ENCODE data around the gene TBCA.
A peak's percentile ranks its signal among the peaks of the same experiment; 100 is the strongest.

Gene TBCA

GRCh38 chr5:77662635-77663034 is 113.5 kb downstream of the TBCA start:
- no peaks in the 10 kb centered on the region for H3K9me3 ChIP-seq (ENCODE audit: control insufficient read depth, insufficient read depth, low read length)
- no peak overlapping the region for H3K4me3 ChIP-seq (ENCODE audit: low read depth, low read length)
- H3K27me3 ChIP-seq (ENCODE audit: control insufficient read depth, insufficient read depth, low read length): peaks cover 3% of the 10 kb centered on the region; the same call in 1 of the 2 replicates
- H3K27ac ChIP-seq (ENCODE audit: low read depth, low read length): no peak overlapping the region
- H3K36me3 ChIP-seq (ENCODE audit: control insufficient read depth, insufficient read depth, low read length): no peaks in the 10 kb centered on the region
- H3K9ac ChIP-seq (ENCODE audit: low read depth, low read length): no peak overlapping the region
- no peaks in the 10 kb centered on the region for H3K4me1 ChIP-seq (ENCODE audit: control insufficient read depth, insufficient read depth, low read length)

- H3K4me3 ChIP-seq (ENCODE audit: low read depth, low read length): no peak overlapping the region
- no peaks in the 10 kb centered on the region for H3K9me3 ChIP-seq (ENCODE audit: control insufficient read depth, insufficient read depth, low read length)
- no peak overlapping the region for H3K27ac ChIP-seq (ENCODE audit: low read depth, low read length)
- H3K9ac ChIP-seq (ENCODE audit: low read depth, low read length): no peak overlapping the region
- H3K36me3 ChIP-seq (ENCODE audit: control insufficient read depth, insufficient read depth, low read length): no peaks in the 10 kb centered on the region
- peaks cover 10% of the 10 kb centered on the region; the same call in 1 of the 2 replicates for H3K27me3 ChIP-seq (ENCODE audit: control insufficient read depth, insufficient read depth, low read length)
- no peaks in the 10 kb centered on the region for H3K4me1 ChIP-seq (ENCODE audit: control insufficient read depth, insufficient read depth, low read length)
These were observed 117.5 kb downstream of the TBCA start for GRCh38 chr5:77658662-77659061.

GRCh38 chr5:77651343-77651742 is 124.8 kb downstream of the TBCA start:
- Histone ChIP-seq H3K27me3 (ENCODE audit: control insufficient read depth, insufficient read depth, low read length) (peaks cover 70% of the 10 kb centered on the region), H3K4me1 (ENCODE audit: control insufficient read depth, insufficient read depth, low read length) (no peaks in the 10 kb centered on the region), H3K27ac (ENCODE audit: low read depth, low read length) (no peak overlapping the region), H3K36me3 (ENCODE audit: control insufficient read depth, insufficient read depth, low read length) (no peaks in the 10 kb centered on the region), H3K9me3 (ENCODE audit: control insufficient read depth, insufficient read depth, low read length) (no peaks in the 10 kb centered on the region), H3K4me3 (ENCODE audit: low read depth, low read length) (no peak overlapping the region), H3K9ac (ENCODE audit: low read depth, low read length) (no peak overlapping the region)

GRCh38 chr5:77650686-77651085 is 125.5 kb downstream of the TBCA start:
- Histone ChIP-seq H3K4me1 (ENCODE audit: control insufficient read depth, insufficient read depth, low read length) (no peaks in the 10 kb centered on the region), H3K36me3 (ENCODE audit: control insufficient read depth, insufficient read depth, low read length) (no peaks in the 10 kb centered on the region), H3K4me3 (ENCODE audit: low read depth, low read length) (no peak overlapping the region), H3K9ac (ENCODE audit: low read depth, low read length) (no peak overlapping the region), H3K9me3 (ENCODE audit: control insufficient read depth, insufficient read depth, low read length) (no peaks in the 10 kb centered on the region), H3K27me3 (ENCODE audit: control insufficient read depth, insufficient read depth, low read length) (peaks cover 77% of the 10 kb centered on the region), H3K27ac (ENCODE audit: low read depth, low read length) (no peak overlapping the region)

- no peak overlapping the region for H3K4me3 ChIP-seq (ENCODE audit: low read depth, low read length)
- H3K27me3 ChIP-seq (ENCODE audit: control insufficient read depth, insufficient read depth, low read length): peaks cover 86% of the 10 kb centered on the region
- H3K9ac ChIP-seq (ENCODE audit: low read depth, low read length): no peak overlapping the region
- H3K9me3 ChIP-seq (ENCODE audit: control insufficient read depth, insufficient read depth, low read length): no peaks in the 10 kb centered on the region
- H3K36me3 ChIP-seq (ENCODE audit: control insufficient read depth, insufficient read depth, low read length): no peaks in the 10 kb centered on the region
- no peaks in the 10 kb centered on the region for H3K4me1 ChIP-seq (ENCODE audit: control insufficient read depth, insufficient read depth, low read length)
- no peak overlapping the region for H3K27ac ChIP-seq (ENCODE audit: low read depth, low read length)
These were observed 126.4 kb downstream of the TBCA start for GRCh38 chr5:77649776-77650175.

- Histone ChIP-seq H3K4me1 (ENCODE audit: control insufficient read depth, insufficient read depth, low read length) (peaks cover 8% of the 10 kb centered on the region), H3K27ac (ENCODE audit: low read depth, low read length) (no peak overlapping the region), H3K36me3 (ENCODE audit: control insufficient read depth, insufficient read depth, low read length) (no peaks in the 10 kb centered on the region), H3K4me3 (ENCODE audit: low read depth, low read length) (peak overlapping the region; percentile 37; the same call in 1 of the 2 replicates), H3K27me3 (ENCODE audit: control insufficient read depth, insufficient read depth, low read length) (peaks cover 99% of the 10 kb centered on the region), H3K9ac (ENCODE audit: low read depth, low read length) (no peak overlapping the region), H3K9me3 (ENCODE audit: control insufficient read depth, insufficient read depth, low read length) (no peaks in the 10 kb centered on the region)
These were observed 130.0 kb downstream of the TBCA start for GRCh38 chr5:77645995-77646639.

GRCh38 chr5:77645158-77645994 is 130.8 kb downstream of the TBCA start:
- no peak overlapping the region for H3K27ac ChIP-seq (ENCODE audit: low read depth, low read length)
- peaks cover 16% of the 10 kb centered on the region for H3K4me1 ChIP-seq (ENCODE audit: control insufficient read depth, insufficient read depth, low read length)
- no peak overlapping the region for H3K9ac ChIP-seq (ENCODE audit: low read depth, low read length)
- H3K9me3 ChIP-seq (ENCODE audit: control insufficient read depth, insufficient read depth, low read length): no peaks in the 10 kb centered on the region
- no peaks in the 10 kb centered on the region for H3K36me3 ChIP-seq (ENCODE audit: control insufficient read depth, insufficient read depth, low read length)
- peak overlapping the region; percentile 60 for H3K4me3 ChIP-seq (ENCODE audit: low read depth, low read length)
- H3K27me3 ChIP-seq (ENCODE audit: control insufficient read depth, insufficient read depth, low read length): peaks cover 99% of the 10 kb centered on the region

- Histone ChIP-seq H3K36me3 (ENCODE audit: control insufficient read depth, insufficient read depth, low read length) (no peaks in the 10 kb centered on the region), H3K4me1 (ENCODE audit: control insufficient read depth, insufficient read depth, low read length) (peaks cover 19% of the 10 kb centered on the region), H3K4me3 (ENCODE audit: low read depth, low read length) (peak overlapping the region; percentile 45), H3K9me3 (ENCODE audit: control insufficient read depth, insufficient read depth, low read length) (no peaks in the 10 kb centered on the region), H3K9ac (ENCODE audit: low read depth, low read length) (no peak overlapping the region), H3K27ac (ENCODE audit: low read depth, low read length) (no peak overlapping the region), H3K27me3 (ENCODE audit: control insufficient read depth, insufficient read depth, low read length) (peaks cover 99% of the 10 kb centered on the region)
These were observed 131.6 kb downstream of the TBCA start for GRCh38 chr5:77644371-77645157.

GRCh38 chr5:77643654-77644370 is 132.3 kb downstream of the TBCA start:
- H3K4me1 ChIP-seq (ENCODE audit: control insufficient read depth, insufficient read depth, low read length): peaks cover 19% of the 10 kb centered on the region
- no peak overlapping the region for H3K4me3 ChIP-seq (ENCODE audit: low read depth, low read length)
- no peak overlapping the region for H3K27ac ChIP-seq (ENCODE audit: low read depth, low read length)
- no peaks in the 10 kb centered on the region for H3K9me3 ChIP-seq (ENCODE audit: control insufficient read depth, insufficient read depth, low read length)
- H3K9ac ChIP-seq (ENCODE audit: low read depth, low read length): no peak overlapping the region
- H3K36me3 ChIP-seq (ENCODE audit: control insufficient read depth, insufficient read depth, low read length): no peaks in the 10 kb centered on the region
- H3K27me3 ChIP-seq (ENCODE audit: control insufficient read depth, insufficient read depth, low read length): peaks cover 99% of the 10 kb centered on the region

- Histone ChIP-seq H3K27me3 (ENCODE audit: control insufficient read depth, insufficient read depth, low read length) (peaks cover 99% of the 10 kb centered on the region), H3K36me3 (ENCODE audit: control insufficient read depth, insufficient read depth, low read length) (no peaks in the 10 kb centered on the region), H3K27ac (ENCODE audit: low read depth, low read length) (no peak overlapping the region), H3K9ac (ENCODE audit: low read depth, low read length) (no peak overlapping the region), H3K4me3 (ENCODE audit: low read depth, low read length) (no peak overlapping the region), H3K9me3 (ENCODE audit: control insufficient read depth, insufficient read depth, low read length) (no peaks in the 10 kb centered on the region), H3K4me1 (ENCODE audit: control insufficient read depth, insufficient read depth, low read length) (peaks cover 23% of the 10 kb centered on the region)
These were observed 133.1 kb downstream of the TBCA start for GRCh38 chr5:77642738-77643653.
